GM19240 (cell line): ENCODE data around the gene RFTN1.
A peak's percentile ranks its signal among the peaks of the same experiment; 100 is the strongest.

Experiments
- DNase-seq: peaks from one replicate; pipeline ENCODE4 v3.0.0; 2011; ENCODE audit warnings: low spot score; ENCODE audit not compliant: insufficient read length

The RFTN1 gene

GRCh38 chr3:16468002-16468335, 45.5 kb downstream of the RFTN1 start:
- DNase-seq = no peak

GRCh38 chr3:16467393-16467792, 46.1 kb downstream of the RFTN1 start:
- DNase-seq = peak; percentile 25

- no peak for DNase-seq
These were observed 46.7 kb downstream of the RFTN1 start for GRCh38 chr3:16466822-16467221.

GRCh38 chr3:16464511-16465148, 48.9 kb downstream of the RFTN1 start:
- no peak for DNase-seq

GRCh38 chr3:16463914-16464313, 49.6 kb downstream of the RFTN1 start:
- no peak for DNase-seq

GRCh38 chr3:16463119-16463518, 50.4 kb downstream of the RFTN1 start:
- DNase-seq = no peak

GRCh38 chr3:16462679-16463078, 50.8 kb downstream of the RFTN1 start:
- DNase-seq = no peak

- no peak for DNase-seq
These were observed 51.8 kb downstream of the RFTN1 start for GRCh38 chr3:16461463-16462245.

- no peak for DNase-seq
These were observed 52.6 kb downstream of the RFTN1 start for GRCh38 chr3:16460886-16461285.

GRCh38 chr3:16460273-16460672, 53.2 kb downstream of the RFTN1 start:
- DNase-seq = no peak

- no peak for DNase-seq
These were observed 56.6 kb downstream of the RFTN1 start for GRCh38 chr3:16456784-16457415.

GRCh38 chr3:16455966-16456365, 57.5 kb downstream of the RFTN1 start:
- no peak for DNase-seq

GRCh38 chr3:16455001-16455400, 58.5 kb downstream of the RFTN1 start:
- DNase-seq = no peak

GRCh38 chr3:16452261-16452660, 61.2 kb downstream of the RFTN1 start:
- no peak for DNase-seq

- DNase-seq = no peak
These were observed 64.1 kb downstream of the RFTN1 start for GRCh38 chr3:16449369-16449768.

- DNase-seq = no peak
These were observed 64.8 kb downstream of the RFTN1 start for GRCh38 chr3:16448639-16449070.

GRCh38 chr3:16447135-16447534, 66.4 kb downstream of the RFTN1 start:
- no peak for DNase-seq

- DNase-seq = no peak
These were observed 69.2 kb downstream of the RFTN1 start for GRCh38 chr3:16444344-16444743.

GRCh38 chr3:16442730-16443129, 70.8 kb downstream of the RFTN1 start:
- no peak for DNase-seq

GRCh38 chr3:16441371-16441875, 72.1 kb downstream of the RFTN1 start:
- no peak for DNase-seq

- no peak for DNase-seq
These were observed 73.4 kb downstream of the RFTN1 start for GRCh38 chr3:16439848-16440708.
